ENCODE measurements around the gene OR6Q1.

The OR6Q1 gene

DNA sequence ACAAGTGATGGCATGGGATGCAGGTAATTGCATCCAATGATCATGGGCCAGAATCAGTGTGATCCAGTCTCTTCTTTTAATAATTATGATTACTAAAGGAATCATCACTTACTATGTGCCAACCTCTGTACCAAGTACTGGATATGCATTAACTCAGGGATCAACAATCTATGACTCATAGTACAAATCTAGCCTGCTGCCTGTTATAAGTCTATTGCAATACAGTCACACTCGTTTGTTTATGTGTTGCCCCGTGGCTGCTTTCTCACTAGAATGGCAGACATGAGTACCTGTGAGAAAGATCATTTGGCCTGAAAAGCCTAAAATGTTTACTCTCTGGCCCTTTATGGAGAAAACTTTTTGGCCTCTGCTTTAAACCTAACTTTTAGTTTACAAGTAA lies 45.0 kb downstream of the OR6Q1 start:
- Histone ChIP-seq H3K9me3 (no peaks in the 10 kb centered on the region), H3K36me3 (no peaks in the 10 kb centered on the region), H3K4me1 (no peaks in the 10 kb centered on the region), H3K27ac (no peak overlapping the region), H3K9ac (no peak overlapping the region), H3K27me3 (no peaks in the 10 kb centered on the region), H4K20me1 (no peaks in the 10 kb centered on the region), H3K4me2 (no peak overlapping the region), H3K4me3 (no peak overlapping the region)
- no peak for TF ChIP-seq Cebpa-rat (IDR thresholded peaks at IDR 0.05)

All from BLaER1 (cell line).